Muscle of leg (tissue), 11 donors: ENCODE data around the gene YPEL5. TPM values are rescaled to one million over a fixed set of nuclear protein-coding genes. Genes with fewer than 3 reads are reported as not detected.

Experiments
- DNase-seq: peaks from one replicate; pipeline ENCODE4 v3.0.0; 2013
- H3K27ac ChIP-seq: one replicate; pipeline ENCODE4 v1.5.1; 2013; ENCODE audit warnings: mild to moderate bottlenecking, low read length, control low read depth
- H3K27me3 ChIP-seq: one replicate; pipeline ENCODE4 v1.6.1; 2013; ENCODE audit warnings: low read length; ENCODE audit not compliant: control insufficient read depth, insufficient read depth
- H3K36me3 ChIP-seq: one replicate; pipeline ENCODE4 v1.6.1; 2013; ENCODE audit warnings: low read length; ENCODE audit not compliant: control insufficient read depth, insufficient read depth
- H3K4me1 ChIP-seq: one replicate; pipeline ENCODE4 v1.6.1; 2013; ENCODE audit warnings: low read length; ENCODE audit not compliant: control insufficient read depth, insufficient read depth
- H3K4me3 ChIP-seq: one replicate; pipeline ENCODE4 v1.5.1; 2013; ENCODE audit warnings: low read length, control low read depth
- H3K9me3 ChIP-seq: replicated peaks from 2 replicates; pipeline ENCODE4 v1.6.1; 2013; ENCODE audit warnings: low read depth, low read length; ENCODE audit not compliant: control insufficient read depth
- WGBS: methylation state at CpG from one replicate; pipeline ENCODE4 v1.1.5; 2013; ENCODE audit warnings: missing lambda C conversion rate; ENCODE audit not compliant: insufficient coverage; 5-methylcytosine and 5-hydroxymethylcytosine counted together
- polyA plus RNA-seq, 8 donors: library from polyadenylated mRNA; unstranded; fragments of 120-200 nt; gene quantifications; one replicate each; pipeline versions ENCODE4 v1.2.1 to v1.2.3, GENCODE V29; 2013; ENCODE audit warnings: inconsistent platforms in 1 of 8, low replicate concordance in 1 of 8; ENCODE audit not compliant: insufficient read length in 8 of 8, insufficient read depth in 1 of 8
- total RNA-seq: library from RNA; stranded (reverse); fragments of 120-200 nt; gene quantifications from one replicate; pipeline ENCODE4 v1.2.4, GENCODE V29; 2013

YPEL5 gene
- total and polyA plus RNA-seq, 9 donors: 33.4 to 53.2 (median 45.6) TPM

- Histone ChIP-seq H3K27ac (no peak overlapping the region), H3K4me3 (no peak overlapping the region), H3K36me3 (no peaks in the 10 kb centered on the region), H3K27me3 (no peaks in the 10 kb centered on the region), H3K9me3 (no peaks in the 10 kb centered on the region), H3K4me1 (peaks cover 10% of the 10 kb centered on the region)
- WGBS: 49% methylated on average over 3 of the region's 3 CpGs
- no peak for DNase-seq
Observed at GRCh38 chr2:30180226-30180625, 33.4 kb downstream of the YPEL5 start.

DNA sequence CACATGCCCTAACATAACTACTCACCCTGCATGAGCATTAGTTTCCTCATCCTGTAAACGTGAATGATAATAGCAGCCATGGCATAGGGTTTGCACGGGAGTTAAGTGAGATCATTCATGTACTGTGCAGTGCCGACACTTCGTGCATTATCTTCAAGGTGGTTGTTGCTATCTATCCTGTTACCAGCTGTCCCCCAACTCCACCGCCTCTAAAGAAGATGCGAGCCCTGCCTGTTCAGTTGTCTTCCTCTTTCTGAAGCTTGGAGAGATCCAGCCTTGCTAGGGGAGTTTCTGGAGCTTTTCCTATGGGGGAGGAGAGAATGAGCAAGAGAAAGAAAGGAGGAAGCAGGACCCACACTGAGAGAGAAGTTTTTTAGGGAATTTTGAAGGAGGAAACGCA lies 34.4 kb downstream of the YPEL5 start:
- Histone ChIP-seq H3K36me3 (no peaks in the 10 kb centered on the region), H3K4me3 (no peak overlapping the region), H3K9me3 (no peaks in the 10 kb centered on the region), H3K27me3 (no peaks in the 10 kb centered on the region), H3K27ac (no peak overlapping the region), H3K4me1 (peaks cover 10% of the 10 kb centered on the region)
- no peak for DNase-seq
- 65% methylated on average over 5 of the region's 7 CpGs for WGBS

GRCh38 chr2:30184035-30184434 lies 37.2 kb downstream of the YPEL5 start:
- peaks cover 5% of the 10 kb centered on the region for H3K4me1 ChIP-seq
- peaks cover 2% of the 10 kb centered on the region for H3K27me3 ChIP-seq
- 96% methylated on average over 2 of the region's 5 CpGs for WGBS
- H3K4me3 ChIP-seq: no peak overlapping the region
- H3K27ac ChIP-seq: no peak overlapping the region
- no peaks in the 10 kb centered on the region for H3K36me3 ChIP-seq
- H3K9me3 ChIP-seq: no peaks in the 10 kb centered on the region
- DNase-seq: no peak

GRCh38 chr2:30185178-30185577 lies 38.4 kb downstream of the YPEL5 start:
- H3K27ac ChIP-seq: no peak overlapping the region
- peaks cover 2% of the 10 kb centered on the region for H3K27me3 ChIP-seq
- no peaks in the 10 kb centered on the region for H3K36me3 ChIP-seq
- no peak for DNase-seq
- H3K4me3 ChIP-seq: no peak overlapping the region
- H3K4me1 ChIP-seq: no peaks in the 10 kb centered on the region
- no peaks in the 10 kb centered on the region for H3K9me3 ChIP-seq
- WGBS: no CpG with 5 or more reads among the region's 4 CpGs

- Histone ChIP-seq H3K36me3 (no peaks in the 10 kb centered on the region), H3K4me3 (no peak overlapping the region), H3K4me1 (no peaks in the 10 kb centered on the region), H3K27me3 (peaks cover 2% of the 10 kb centered on the region), H3K9me3 (no peaks in the 10 kb centered on the region), H3K27ac (no peak overlapping the region)
- no CpG with 5 or more reads among the region's 2 CpGs for WGBS
- no peak for DNase-seq
Observed at GRCh38 chr2:30188292-30188691, 41.5 kb downstream of the YPEL5 start.

DNA sequence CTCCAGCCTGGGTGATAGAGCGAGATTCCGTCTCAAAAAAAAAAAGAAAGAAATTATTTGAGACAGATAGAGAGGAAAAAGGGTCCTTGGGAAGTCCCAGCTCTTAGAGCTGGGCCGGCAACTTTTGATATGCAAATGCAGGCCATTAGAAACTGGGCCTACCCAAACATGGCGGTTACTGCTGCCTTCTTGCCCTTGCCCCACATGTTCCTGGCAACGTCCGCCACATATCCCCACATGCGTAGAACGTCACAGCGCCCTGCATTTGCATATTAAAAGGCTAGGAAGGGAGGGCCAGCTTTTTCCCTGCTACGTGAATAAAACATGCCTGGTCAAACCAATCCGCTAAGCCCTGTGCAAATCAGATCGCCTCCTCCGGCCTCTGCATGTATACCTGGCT lies 43.8 kb downstream of the YPEL5 start:
- peaks cover 2% of the 10 kb centered on the region for H3K27me3 ChIP-seq
- H3K9me3 ChIP-seq: no peaks in the 10 kb centered on the region
- H3K27ac ChIP-seq: no peak overlapping the region
- H3K36me3 ChIP-seq: no peaks in the 10 kb centered on the region
- H3K4me3 ChIP-seq: no peak overlapping the region
- DNase-seq: no peak
- 84% methylated on average over 13 of the region's 13 CpGs for WGBS
- H3K4me1 ChIP-seq: no peaks in the 10 kb centered on the region

- Histone ChIP-seq H3K27me3 (peaks cover 2% of the 10 kb centered on the region), H3K9me3 (no peaks in the 10 kb centered on the region), H3K36me3 (no peaks in the 10 kb centered on the region), H3K4me3 (no peak overlapping the region), H3K27ac (no peak overlapping the region), H3K4me1 (no peaks in the 10 kb centered on the region)
- WGBS: 94% methylated on average over 9 of the region's 10 CpGs
- no peak for DNase-seq
Observed at GRCh38 chr2:30191107-30191506, 44.3 kb downstream of the YPEL5 start.

DNA sequence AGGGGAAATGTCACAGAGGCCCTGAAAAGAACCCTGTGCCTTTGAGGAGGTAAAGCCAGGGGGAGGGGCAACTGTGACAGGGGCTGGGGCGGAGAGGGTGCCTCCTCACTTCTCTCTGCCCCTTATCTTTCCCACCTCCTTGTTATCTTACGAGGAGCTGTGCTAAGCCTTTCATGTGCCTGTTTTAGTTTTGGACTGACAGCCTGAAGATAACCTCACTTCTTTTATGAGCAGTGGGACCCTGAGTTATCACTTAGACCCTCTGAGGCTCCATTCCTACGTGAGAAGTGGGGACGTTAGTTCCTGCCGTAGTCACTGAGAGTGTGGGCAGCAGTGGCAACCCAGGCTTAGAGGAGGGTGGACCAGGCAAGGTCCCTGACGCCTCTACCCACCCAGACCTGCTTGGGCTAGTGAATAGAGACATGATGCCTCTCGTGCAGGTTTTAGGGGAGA lies 45.0 kb downstream of the YPEL5 start:
- H3K9me3 ChIP-seq: no peaks in the 10 kb centered on the region
- no peak for DNase-seq
- 63% methylated on average over 2 of the region's 7 CpGs for WGBS
- no peaks in the 10 kb centered on the region for H3K4me1 ChIP-seq
- H3K4me3 ChIP-seq: no peak overlapping the region
- H3K27ac ChIP-seq: no peak overlapping the region
- no peaks in the 10 kb centered on the region for H3K36me3 ChIP-seq
- peaks cover 2% of the 10 kb centered on the region for H3K27me3 ChIP-seq

GRCh38 chr2:30192314-30192713 lies 45.5 kb downstream of the YPEL5 start:
- H3K27me3 ChIP-seq: no peaks in the 10 kb centered on the region
- H3K36me3 ChIP-seq: no peaks in the 10 kb centered on the region
- no peaks in the 10 kb centered on the region for H3K9me3 ChIP-seq
- no peak overlapping the region for H3K4me3 ChIP-seq
- no peak overlapping the region for H3K27ac ChIP-seq
- WGBS: no CpG with 5 or more reads among the region's 4 CpGs
- DNase-seq: no peak
- no peaks in the 10 kb centered on the region for H3K4me1 ChIP-seq

- no peak for DNase-seq
- H3K4me1 ChIP-seq: no peaks in the 10 kb centered on the region
- no peaks in the 10 kb centered on the region for H3K36me3 ChIP-seq
- H3K4me3 ChIP-seq: no peak overlapping the region
- H3K27me3 ChIP-seq: no peaks in the 10 kb centered on the region
- no peak overlapping the region for H3K27ac ChIP-seq
- whole genome bisulfite sequencing: 79% methylated on average over 7 of the region's 13 CpGs
- H3K9me3 ChIP-seq: no peaks in the 10 kb centered on the region
Observed at GRCh38 chr2:30193104-30193681, 46.4 kb downstream of the YPEL5 start.

DNA sequence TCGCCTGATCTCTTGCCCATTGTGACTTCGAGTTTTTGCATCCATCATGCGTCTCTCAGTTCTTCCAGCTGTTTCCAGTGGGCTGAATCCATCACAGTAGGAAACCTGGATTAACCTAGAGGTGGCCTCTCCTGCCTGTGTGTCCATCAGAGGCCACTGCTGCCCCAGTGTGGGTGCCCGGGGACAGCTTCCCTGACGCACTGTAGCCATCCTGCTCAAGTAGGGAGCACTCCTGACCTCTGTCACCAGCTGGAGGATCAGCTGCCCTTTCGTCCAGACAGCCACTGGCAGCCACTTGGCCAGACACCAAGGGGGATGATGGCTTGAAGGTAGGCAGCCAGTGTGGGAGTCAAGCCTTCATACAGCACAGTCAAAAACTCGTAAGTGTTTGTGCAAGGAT lies 47.6 kb downstream of the YPEL5 start:
- Histone ChIP-seq H3K4me1 (no peaks in the 10 kb centered on the region), H3K36me3 (no peaks in the 10 kb centered on the region), H3K9me3 (no peaks in the 10 kb centered on the region), H3K4me3 (no peak overlapping the region), H3K27me3 (no peaks in the 10 kb centered on the region), H3K27ac (no peak overlapping the region)
- WGBS: 72% methylated on average over 7 of the region's 7 CpGs
- no peak for DNase-seq
